ENCODE results near the gene OR4D2. TPM values are rescaled to one million over a fixed set of nuclear protein-coding genes. Genes with fewer than 3 reads are reported as not detected.

The OR4D2 gene
- total RNA-seq, 4 donors from 2014 or later: not detected

DNA sequence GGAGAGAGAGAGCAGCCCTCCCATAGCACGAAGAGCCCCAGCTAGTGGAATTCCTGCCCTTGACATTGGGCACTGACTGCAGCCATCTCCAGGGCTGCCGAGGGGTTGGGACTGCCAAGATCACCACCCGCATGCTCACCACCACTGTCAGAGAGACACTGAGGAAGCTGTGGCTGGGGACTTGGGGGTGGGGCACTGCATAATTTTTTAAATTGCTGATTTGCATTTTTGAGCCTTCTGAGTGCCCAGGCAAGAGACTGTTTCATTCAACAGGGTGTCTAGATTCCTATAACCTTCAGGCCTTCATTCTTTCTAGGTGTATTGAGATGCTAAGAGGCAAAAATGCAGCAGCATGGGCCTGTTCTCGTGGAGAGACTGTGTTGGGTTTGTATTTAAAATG lies 16.7 kb downstream of the OR4D2 start:
- no peak overlapping the region for H3K4me3 ChIP-seq (ENCODE audit: low read depth, poor library complexity, severe bottlenecking)
- WGBS, 2 donors: 80 to 86% methylated on average over 4 of the region's 4 CpGs
- intact Hi-C loops (cut with DNase I; ENCODE audit: low total_unique reads): no loop called here
- no peak for DNase-seq (ENCODE audit: low spot score in 2 of 2)
- TF ChIP-seq, protein P1, sequence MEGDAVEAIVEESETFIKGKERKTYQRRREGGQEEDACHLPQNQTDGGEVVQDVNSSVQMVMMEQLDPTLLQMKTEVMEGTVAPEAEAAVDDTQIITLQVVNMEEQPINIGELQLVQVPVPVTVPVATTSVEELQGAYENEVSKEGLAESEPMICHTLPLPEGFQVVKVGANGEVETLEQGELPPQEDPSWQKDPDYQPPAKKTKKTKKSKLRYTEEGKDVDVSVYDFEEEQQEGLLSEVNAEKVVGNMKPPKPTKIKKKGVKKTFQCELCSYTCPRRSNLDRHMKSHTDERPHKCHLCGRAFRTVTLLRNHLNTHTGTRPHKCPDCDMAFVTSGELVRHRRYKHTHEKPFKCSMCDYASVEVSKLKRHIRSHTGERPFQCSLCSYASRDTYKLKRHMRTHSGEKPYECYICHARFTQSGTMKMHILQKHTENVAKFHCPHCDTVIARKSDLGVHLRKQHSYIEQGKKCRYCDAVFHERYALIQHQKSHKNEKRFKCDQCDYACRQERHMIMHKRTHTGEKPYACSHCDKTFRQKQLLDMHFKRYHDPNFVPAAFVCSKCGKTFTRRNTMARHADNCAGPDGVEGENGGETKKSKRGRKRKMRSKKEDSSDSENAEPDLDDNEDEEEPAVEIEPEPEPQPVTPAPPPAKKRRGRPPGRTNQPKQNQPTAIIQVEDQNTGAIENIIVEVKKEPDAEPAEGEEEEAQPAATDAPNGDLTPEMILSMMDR (IDR thresholded peaks at IDR 0.05): no peak
- TF ChIP-seq POLR2A (IDR thresholded peaks at IDR 0.05): no peak

DNA sequence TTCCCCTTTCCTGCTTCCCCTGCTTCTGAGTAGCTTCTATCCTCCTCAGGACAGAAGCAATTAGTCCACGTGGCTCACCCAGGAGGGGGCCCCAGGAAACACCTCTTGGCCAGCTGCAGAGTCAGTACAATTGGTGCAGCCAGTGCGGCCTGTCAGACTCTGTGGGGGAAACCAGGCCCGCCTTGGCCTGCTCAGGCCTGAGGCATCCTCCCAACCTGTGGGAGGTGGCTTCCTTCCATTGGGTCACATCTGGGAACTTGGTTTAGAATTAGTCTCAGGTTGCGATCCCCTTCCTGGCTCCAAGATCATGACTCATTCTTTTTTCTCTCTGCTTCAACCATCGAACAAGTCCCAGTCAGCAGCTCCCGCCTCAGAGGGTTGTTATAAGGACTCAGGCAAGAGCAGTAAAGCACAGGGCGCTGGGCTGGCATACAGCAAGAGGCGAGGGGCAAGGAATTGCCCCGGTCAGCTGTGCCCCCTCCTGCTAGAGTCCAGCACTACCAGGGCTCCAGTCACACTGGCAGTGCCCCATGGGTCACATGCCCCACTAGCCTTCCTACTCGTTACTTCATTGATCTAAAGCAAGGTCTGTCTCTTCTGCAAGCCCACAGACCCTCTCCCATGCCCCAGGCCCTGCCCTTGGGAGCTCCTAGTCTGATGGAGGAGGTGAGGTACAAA lies 17.7 kb downstream of the OR4D2 start:
- WGBS, 2 donors: 44 to 52% methylated on average over 10 of the region's 10 CpGs
- TF ChIP-seq POLR2A (IDR thresholded peaks at IDR 0.05): no peak
- TF ChIP-seq, protein P1 (IDR thresholded peaks at IDR 0.05): no peak
- DNase-seq (ENCODE audit: low spot score in 2 of 2): no peak
- intact Hi-C loops (cut with DNase I; ENCODE audit: low total_unique reads): no loop called here
- no peak overlapping the region for H3K4me3 ChIP-seq (ENCODE audit: low read depth, poor library complexity, severe bottlenecking)

DNA sequence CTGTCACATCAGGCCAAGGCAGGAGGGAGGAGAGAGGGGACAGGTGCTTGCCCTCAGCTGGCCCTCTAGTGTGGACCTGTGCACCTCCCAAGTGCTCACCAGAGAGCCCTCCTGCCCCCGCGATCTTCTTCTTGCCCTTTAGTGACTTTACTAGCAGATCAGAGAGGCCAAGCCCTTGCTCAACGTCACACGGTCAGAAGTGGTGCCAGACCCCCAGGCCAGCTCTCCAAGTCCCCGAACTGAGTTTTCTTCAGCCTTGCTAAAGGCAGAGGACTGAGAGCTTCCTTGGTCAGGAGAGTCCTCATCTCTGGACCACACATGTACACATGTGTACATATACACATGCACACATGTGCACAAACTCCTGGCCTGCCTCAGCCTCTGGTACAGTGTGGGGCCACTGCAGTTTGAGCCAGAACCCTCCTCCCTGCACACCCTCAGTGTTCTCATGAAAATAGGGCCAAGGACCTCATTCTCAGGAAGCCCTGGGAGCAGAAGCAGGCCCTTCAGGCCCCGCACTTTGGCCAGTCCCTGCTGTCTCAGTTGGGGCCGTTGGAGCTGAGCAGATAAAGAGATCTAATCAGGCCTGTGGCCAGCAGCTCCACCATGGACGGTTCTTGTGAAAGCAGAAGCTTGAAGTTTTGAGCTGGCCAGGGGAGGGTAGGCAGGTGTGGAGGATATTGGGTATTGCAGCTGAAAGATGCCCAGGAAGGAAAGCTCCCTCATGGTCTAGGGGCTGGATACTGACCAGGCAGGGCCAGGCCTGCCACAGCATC lies 18.4 kb downstream of the OR4D2 start:
- DNase-seq (ENCODE audit: low spot score in 2 of 2): peak in 1 of 2 donors; percentile 66
- 75 to 82% methylated on average over 7 to 8 of the region's 8 CpGs for WGBS, 2 donors
- TF ChIP-seq, protein P1 (IDR thresholded peaks at IDR 0.05): no peak
- no peak for TF ChIP-seq POLR2A (IDR thresholded peaks at IDR 0.05)
- intact Hi-C loops (cut with DNase I; ENCODE audit: low total_unique reads): no loop called here
- no peak overlapping the region for H3K4me3 ChIP-seq (ENCODE audit: low read depth, poor library complexity, severe bottlenecking)

DNA sequence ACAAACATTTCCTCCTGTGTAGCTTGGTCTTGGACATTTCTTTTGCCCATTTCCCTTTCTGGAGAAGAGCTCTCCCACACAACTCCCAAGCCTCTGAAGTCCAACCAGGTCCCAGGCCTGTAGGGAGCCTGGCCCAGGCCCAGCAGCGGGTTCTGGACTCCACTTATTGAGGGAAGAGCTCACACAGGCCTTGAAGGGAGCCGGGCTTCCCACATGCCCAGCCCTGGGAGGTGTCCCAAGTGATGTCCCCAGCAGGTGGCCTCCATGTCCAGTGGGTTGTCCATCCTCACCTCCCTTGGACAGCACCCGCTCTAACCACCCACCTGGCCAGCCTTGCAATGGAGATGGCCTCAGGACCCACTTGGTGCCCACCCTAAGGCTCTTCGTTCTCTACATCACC lies 19.8 kb downstream of the OR4D2 start:
- intact Hi-C loops (cut with DNase I; ENCODE audit: low total_unique reads): no loop called here
- DNase-seq (ENCODE audit: low spot score in 2 of 2): peak in 1 of 2 donors; percentile 52
- no peak for TF ChIP-seq POLR2A (IDR thresholded peaks at IDR 0.05)
- TF ChIP-seq, protein P1 (IDR thresholded peaks at IDR 0.05): no peak
- H3K4me3 ChIP-seq (ENCODE audit: low read depth, poor library complexity, severe bottlenecking): no peak overlapping the region
- WGBS, 2 donors: 84 to 91% methylated on average over 4 of the region's 4 CpGs

DNA sequence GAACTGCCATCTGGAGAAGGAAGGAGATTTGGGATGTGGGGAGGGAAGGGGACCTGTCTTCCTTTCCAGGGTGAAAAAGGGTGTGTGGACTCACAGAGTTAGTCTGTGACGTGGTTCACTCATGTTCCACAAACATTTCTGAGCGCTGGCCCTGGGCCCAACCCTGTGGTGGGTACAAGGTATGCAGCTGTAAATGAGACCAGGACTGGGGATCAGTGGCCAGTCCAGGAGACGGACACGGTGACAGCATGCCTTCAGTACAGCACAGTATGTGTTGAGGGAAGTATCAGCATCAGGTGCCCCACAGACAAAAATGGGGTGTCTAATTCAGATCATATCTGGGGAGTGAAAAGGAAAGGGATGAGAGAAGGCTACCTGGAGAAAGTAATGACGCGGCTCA lies 20.3 kb downstream of the OR4D2 start:
- no peak overlapping the region for H3K4me3 ChIP-seq (ENCODE audit: low read depth, poor library complexity, severe bottlenecking)
- peak in 1 of 2 donors; percentile 76 for DNase-seq (ENCODE audit: low spot score in 2 of 2)
- TF ChIP-seq, protein P1 (IDR thresholded peaks at IDR 0.05): no peak
- TF ChIP-seq POLR2A (IDR thresholded peaks at IDR 0.05): no peak
- 89 to 91% methylated on average over 6 of the region's 6 CpGs for WGBS, 2 donors
- intact Hi-C loops (cut with DNase I; ENCODE audit: low total_unique reads): no loop called here
